ENCODE data around the gene RGS10. TPM values are rescaled to one million over a fixed set of nuclear protein-coding genes. Genes with fewer than 3 reads are reported as not detected.

RGS10 gene
- total RNA-seq, 1 experiment from 2014 or later, result 10.6 TPM

DNA sequence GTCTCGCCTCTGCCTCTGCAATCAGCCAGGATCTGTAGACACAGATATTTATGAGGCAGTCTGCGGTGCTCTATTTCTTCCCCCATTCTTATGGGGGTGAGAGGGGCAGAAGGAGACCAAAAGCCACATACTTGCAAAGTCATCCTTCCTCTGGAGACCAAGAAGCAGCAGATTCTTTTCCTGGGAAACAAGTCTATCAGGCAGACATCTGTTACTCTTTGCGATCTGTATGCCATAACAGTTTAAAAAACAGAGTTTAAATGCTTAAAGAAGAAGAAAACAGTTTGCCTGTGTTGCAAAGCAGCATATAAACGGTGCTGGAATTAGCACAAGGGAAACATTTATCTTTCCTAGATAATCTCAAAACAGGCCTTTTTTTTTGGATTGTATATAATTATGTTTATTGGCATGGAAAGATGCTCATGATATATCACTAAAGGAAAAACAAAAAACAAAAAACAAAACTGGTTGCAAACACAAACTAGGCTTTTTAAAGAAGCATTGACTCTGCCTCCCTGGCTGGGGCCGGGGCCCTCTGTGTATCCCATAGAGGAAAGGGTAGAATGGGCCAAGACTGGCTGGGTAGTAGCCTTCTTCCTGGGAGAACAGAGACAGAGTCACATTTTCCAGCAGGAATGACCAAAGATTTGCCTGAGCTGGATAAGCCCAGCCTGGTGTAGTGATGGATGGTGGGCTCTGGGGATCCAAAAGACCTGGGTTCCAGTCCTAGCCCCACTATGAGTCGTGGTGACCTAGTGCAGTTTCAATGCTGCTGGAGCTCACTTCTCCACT, 50.4 kb downstream of the RGS10 start:
- Histone ChIP-seq H2BK20ac (ENCODE audit: low read depth, low read length, poor library complexity, severe bottlenecking) (no peak overlapping the region), H3T11ph (ENCODE audit: low read length) (no peak overlapping the region), H2AK5ac (ENCODE audit: insufficient read length, low read length) (no peak overlapping the region), H3K79me2 (ENCODE audit: insufficient read depth, low read length) (no peaks in the 10 kb centered on the region), H3K14ac (ENCODE audit: insufficient read depth, low read length) (no peak overlapping the region), H3K79me1 (ENCODE audit: insufficient read depth, low read depth, low read length, poor library complexity, severe bottlenecking) (no peaks in the 10 kb centered on the region), H2BK15ac (ENCODE audit: low read depth, low read length) (no peak overlapping the region), H3K23me2 (ENCODE audit: insufficient read length, low read depth, low read length, poor library complexity, severe bottlenecking) (peaks cover 3% of the 10 kb centered on the region), H3K4me2 (ENCODE audit: insufficient read depth, insufficient read length, low read length) (no peak overlapping the region), H4K5ac (ENCODE audit: insufficient read length, low read depth, low read length) (no peak overlapping the region), H3K56ac (ENCODE audit: insufficient read length, low read depth, low read length) (no peak overlapping the region), H3K9me3 (ENCODE audit: control insufficient read depth, low read depth, low read length) (no peaks in the 10 kb centered on the region), H4K8ac (replicated peaks; ENCODE audit: insufficient read length, low read depth, low read length) (no peak overlapping the region), H3K27ac (ENCODE audit: insufficient read length, low read depth, low read length) (no peak overlapping the region), H4K20me1 (ENCODE audit: control insufficient read depth, insufficient read depth, insufficient read length) (no peaks in the 10 kb centered on the region), H3K4ac (ENCODE audit: low read depth, low read length) (no peak overlapping the region), H4K91ac (ENCODE audit: insufficient read length, low read depth, low read length) (no peak overlapping the region), H2AFZ (ENCODE audit: low read length) (no peak overlapping the region), H2BK120ac (ENCODE audit: low read depth, low read length, poor library complexity, severe bottlenecking) (no peak overlapping the region), H3K4me1 (ENCODE audit: insufficient read depth, low read length) (no peaks in the 10 kb centered on the region), H3K27me3 (ENCODE audit: insufficient read depth, low read length) (no peaks in the 10 kb centered on the region), H3K23ac (ENCODE audit: insufficient read length, low read depth, low read length) (no peak overlapping the region), H3K18ac (ENCODE audit: insufficient read length, low read depth, low read length) (no peak overlapping the region), H2BK5ac (ENCODE audit: insufficient read length, low read length) (no peak overlapping the region), H2BK12ac (ENCODE audit: insufficient read length, low read depth, low read length) (no peak overlapping the region), H3K9ac (ENCODE audit: extremely low read depth, insufficient read length, low read length) (no peak overlapping the region)
- no peak overlapping the region for H3K27ac Mint-ChIP-seq
- no peak overlapping the region for H3K4me3 Mint-ChIP-seq
- no peaks in the 10 kb centered on the region for H3K36me3 Mint-ChIP-seq (ENCODE audit: insufficient read depth in 1 of 3, low read depth in 3 of 3)
- TF ChIP-seq, protein P1, sequence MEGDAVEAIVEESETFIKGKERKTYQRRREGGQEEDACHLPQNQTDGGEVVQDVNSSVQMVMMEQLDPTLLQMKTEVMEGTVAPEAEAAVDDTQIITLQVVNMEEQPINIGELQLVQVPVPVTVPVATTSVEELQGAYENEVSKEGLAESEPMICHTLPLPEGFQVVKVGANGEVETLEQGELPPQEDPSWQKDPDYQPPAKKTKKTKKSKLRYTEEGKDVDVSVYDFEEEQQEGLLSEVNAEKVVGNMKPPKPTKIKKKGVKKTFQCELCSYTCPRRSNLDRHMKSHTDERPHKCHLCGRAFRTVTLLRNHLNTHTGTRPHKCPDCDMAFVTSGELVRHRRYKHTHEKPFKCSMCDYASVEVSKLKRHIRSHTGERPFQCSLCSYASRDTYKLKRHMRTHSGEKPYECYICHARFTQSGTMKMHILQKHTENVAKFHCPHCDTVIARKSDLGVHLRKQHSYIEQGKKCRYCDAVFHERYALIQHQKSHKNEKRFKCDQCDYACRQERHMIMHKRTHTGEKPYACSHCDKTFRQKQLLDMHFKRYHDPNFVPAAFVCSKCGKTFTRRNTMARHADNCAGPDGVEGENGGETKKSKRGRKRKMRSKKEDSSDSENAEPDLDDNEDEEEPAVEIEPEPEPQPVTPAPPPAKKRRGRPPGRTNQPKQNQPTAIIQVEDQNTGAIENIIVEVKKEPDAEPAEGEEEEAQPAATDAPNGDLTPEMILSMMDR (conservative IDR thresholded peaks at IDR 0.05), result no peak
- WGBS (ENCODE audit: extremely low coverage, insufficient read length, low lambda C conversion rate), result no CpG with 5 or more reads among the region's 6 CpGs
- H3K9me3 Mint-ChIP-seq, result no peaks in the 10 kb centered on the region; a peak in 2 of 5 replicates
- peaks cover 6 to 19% of the 10 kb centered on the region in 2 experiments for H3K4me1 Mint-ChIP-seq
- no peak for DNase-seq
- H3K27me3 Mint-ChIP-seq (ENCODE audit: low read depth), result peaks cover 39% of the 10 kb centered on the region
